ENCODE data around the gene EPAS1.

The EPAS1 gene

DNA sequence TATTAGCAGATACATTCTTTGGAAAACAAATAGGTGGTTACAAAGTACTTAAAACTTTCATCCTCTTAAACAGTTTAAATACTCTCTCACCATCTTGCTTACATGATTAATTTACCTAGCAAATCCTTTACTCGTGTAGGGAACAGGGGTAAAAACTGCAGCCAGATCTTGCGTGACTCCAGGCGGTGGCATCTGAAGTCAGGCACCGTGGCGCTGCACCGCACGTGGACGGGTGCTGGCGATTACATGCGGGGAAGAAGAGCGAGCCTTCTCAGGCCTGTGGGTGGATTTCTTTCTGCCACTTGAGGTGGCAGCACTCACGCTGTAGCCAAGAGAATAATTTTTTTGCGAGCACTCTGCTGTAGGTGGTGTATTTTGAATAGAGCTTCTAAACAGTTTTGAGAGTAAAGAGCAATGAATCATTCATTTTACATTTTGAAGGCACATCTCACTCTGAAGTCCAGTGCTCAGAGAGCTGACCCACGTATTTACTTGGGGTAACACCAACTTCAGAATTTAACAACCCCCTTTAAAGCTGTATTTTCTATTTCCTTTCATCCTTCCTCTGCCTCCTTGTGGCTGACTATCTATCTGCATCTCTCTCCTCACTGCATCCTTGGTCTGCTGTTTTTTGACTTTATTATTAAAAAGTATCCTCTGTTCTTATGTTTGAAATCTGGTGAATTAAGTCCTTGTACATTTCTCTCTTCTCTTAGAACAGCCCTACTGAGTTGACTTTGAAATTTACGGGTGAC, 68.9 kb downstream of the EPAS1 start:
- TF ChIP-seq, protein P1, sequence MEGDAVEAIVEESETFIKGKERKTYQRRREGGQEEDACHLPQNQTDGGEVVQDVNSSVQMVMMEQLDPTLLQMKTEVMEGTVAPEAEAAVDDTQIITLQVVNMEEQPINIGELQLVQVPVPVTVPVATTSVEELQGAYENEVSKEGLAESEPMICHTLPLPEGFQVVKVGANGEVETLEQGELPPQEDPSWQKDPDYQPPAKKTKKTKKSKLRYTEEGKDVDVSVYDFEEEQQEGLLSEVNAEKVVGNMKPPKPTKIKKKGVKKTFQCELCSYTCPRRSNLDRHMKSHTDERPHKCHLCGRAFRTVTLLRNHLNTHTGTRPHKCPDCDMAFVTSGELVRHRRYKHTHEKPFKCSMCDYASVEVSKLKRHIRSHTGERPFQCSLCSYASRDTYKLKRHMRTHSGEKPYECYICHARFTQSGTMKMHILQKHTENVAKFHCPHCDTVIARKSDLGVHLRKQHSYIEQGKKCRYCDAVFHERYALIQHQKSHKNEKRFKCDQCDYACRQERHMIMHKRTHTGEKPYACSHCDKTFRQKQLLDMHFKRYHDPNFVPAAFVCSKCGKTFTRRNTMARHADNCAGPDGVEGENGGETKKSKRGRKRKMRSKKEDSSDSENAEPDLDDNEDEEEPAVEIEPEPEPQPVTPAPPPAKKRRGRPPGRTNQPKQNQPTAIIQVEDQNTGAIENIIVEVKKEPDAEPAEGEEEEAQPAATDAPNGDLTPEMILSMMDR (IDR thresholded peaks at IDR 0.05; ENCODE audit: insufficient read depth, low read length) = no peak
- TF ChIP-seq, protein P2, sequence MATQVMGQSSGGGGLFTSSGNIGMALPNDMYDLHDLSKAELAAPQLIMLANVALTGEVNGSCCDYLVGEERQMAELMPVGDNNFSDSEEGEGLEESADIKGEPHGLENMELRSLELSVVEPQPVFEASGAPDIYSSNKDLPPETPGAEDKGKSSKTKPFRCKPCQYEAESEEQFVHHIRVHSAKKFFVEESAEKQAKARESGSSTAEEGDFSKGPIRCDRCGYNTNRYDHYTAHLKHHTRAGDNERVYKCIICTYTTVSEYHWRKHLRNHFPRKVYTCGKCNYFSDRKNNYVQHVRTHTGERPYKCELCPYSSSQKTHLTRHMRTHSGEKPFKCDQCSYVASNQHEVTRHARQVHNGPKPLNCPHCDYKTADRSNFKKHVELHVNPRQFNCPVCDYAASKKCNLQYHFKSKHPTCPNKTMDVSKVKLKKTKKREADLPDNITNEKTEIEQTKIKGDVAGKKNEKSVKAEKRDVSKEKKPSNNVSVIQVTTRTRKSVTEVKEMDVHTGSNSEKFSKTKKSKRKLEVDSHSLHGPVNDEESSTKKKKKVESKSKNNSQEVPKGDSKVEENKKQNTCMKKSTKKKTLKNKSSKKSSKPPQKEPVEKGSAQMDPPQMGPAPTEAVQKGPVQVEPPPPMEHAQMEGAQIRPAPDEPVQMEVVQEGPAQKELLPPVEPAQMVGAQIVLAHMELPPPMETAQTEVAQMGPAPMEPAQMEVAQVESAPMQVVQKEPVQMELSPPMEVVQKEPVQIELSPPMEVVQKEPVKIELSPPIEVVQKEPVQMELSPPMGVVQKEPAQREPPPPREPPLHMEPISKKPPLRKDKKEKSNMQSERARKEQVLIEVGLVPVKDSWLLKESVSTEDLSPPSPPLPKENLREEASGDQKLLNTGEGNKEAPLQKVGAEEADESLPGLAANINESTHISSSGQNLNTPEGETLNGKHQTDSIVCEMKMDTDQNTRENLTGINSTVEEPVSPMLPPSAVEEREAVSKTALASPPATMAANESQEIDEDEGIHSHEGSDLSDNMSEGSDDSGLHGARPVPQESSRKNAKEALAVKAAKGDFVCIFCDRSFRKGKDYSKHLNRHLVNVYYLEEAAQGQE (IDR thresholded peaks at IDR 0.05; ENCODE audit: insufficient replicate concordance, low read depth) = no peak
- no peak for TF ChIP-seq SPI1 (IDR thresholded peaks at IDR 0.05; ENCODE audit: borderline replicate concordance, low read depth)
- no peak for TF ChIP-seq GABPA (IDR thresholded peaks at IDR 0.05; ENCODE audit: low read depth)
- no peak for TF ChIP-seq POLR2AphosphoS5 (IDR thresholded peaks at IDR 0.05; ENCODE audit: low read depth)
- Histone ChIP-seq H3K27ac (replicated peaks) (no peak overlapping the region), H3K27me3 (ENCODE audit: insufficient read depth, poor library complexity, severe bottlenecking) (no peaks in the 10 kb centered on the region), H3K4me3 (replicated peaks; ENCODE audit: insufficient read depth, low read length) (no peak overlapping the region)
- no peak for DNase-seq (ENCODE audit: low read depth in 1 of 2, low spot score in 1 of 2)

DNA sequence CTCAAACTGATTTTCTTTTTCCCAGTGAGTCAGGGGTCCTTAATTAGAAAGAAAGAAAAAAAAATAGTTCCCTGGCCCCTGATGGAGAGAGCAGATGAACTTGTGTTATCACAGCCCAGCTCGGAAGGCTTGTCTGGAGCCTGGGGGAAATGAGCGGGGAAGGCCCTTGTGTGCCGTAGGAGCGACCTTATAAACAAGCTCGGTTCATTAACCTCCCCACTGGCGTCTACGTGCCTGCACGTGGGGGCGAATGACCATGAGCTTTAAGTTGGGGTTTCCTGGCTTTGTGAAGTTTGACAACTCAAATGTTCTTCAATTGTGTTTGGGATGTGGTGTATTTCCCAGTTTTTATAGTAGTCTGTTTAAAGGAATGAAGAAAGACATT, 69.5 kb downstream of the EPAS1 start:
- Histone ChIP-seq H3K27me3 (ENCODE audit: insufficient read depth, poor library complexity, severe bottlenecking) (no peaks in the 10 kb centered on the region), H3K27ac (replicated peaks) (no peak overlapping the region), H3K4me3 (replicated peaks; ENCODE audit: insufficient read depth, low read length) (no peak overlapping the region)
- TF ChIP-seq, protein P1 (IDR thresholded peaks at IDR 0.05; ENCODE audit: insufficient read depth, low read length) = no peak
- TF ChIP-seq SPI1 (IDR thresholded peaks at IDR 0.05; ENCODE audit: borderline replicate concordance, low read depth) (no peak), POLR2AphosphoS5 (IDR thresholded peaks at IDR 0.05; ENCODE audit: low read depth) (no peak), GABPA (IDR thresholded peaks at IDR 0.05; ENCODE audit: low read depth) (no peak)
- TF ChIP-seq, protein P2 (IDR thresholded peaks at IDR 0.05; ENCODE audit: insufficient replicate concordance, low read depth) = no peak
- no peak for DNase-seq (ENCODE audit: low read depth in 1 of 2, low spot score in 1 of 2)

DNA sequence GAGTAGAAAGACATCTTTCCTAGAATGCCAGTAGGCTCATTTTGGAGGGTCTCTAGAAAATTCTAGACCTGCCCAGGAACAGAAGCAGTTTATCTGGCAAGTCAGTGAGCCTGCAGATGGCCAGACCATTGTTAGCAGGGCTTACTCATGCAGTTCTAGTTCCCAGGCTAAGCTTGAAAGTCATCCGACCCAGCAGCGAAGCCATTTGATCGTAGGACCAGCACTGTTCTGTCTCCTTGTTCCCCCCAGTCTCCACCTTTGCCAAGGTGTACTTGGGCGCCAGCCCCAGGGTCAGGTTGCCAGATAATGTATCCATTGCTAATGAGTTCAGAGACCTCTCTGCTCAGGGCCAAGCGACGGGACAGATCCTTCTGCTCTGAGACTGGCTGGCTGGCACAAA, 70.1 kb downstream of the EPAS1 start:
- DNase-seq (ENCODE audit: low read depth in 1 of 2, low spot score in 1 of 2) = no peak
- TF ChIP-seq SPI1 (IDR thresholded peaks at IDR 0.05; ENCODE audit: borderline replicate concordance, low read depth) (no peak), POLR2AphosphoS5 (IDR thresholded peaks at IDR 0.05; ENCODE audit: low read depth) (no peak), GABPA (IDR thresholded peaks at IDR 0.05; ENCODE audit: low read depth) (no peak)
- TF ChIP-seq, protein P1 (IDR thresholded peaks at IDR 0.05; ENCODE audit: insufficient read depth, low read length) = no peak
- TF ChIP-seq, protein P2 (IDR thresholded peaks at IDR 0.05; ENCODE audit: insufficient replicate concordance, low read depth) = no peak
- no peak overlapping the region for H3K27ac ChIP-seq (replicated peaks)
- no peaks in the 10 kb centered on the region for H3K27me3 ChIP-seq (ENCODE audit: insufficient read depth, poor library complexity, severe bottlenecking)
- no peak overlapping the region for H3K4me3 ChIP-seq (replicated peaks; ENCODE audit: insufficient read depth, low read length)

All from HL-60 (cell line).